SK-N-SH treated with all-trans-retinoic acid at 6 μM for 48 hours (cell line): ENCODE measurements around the gene SCLT1.

ENCODE experiments used
- ATAC-seq: fragments of 200-7000 bp; cut with Tn5 transposase; 3 replicates; pipeline ENCODE4 v1.9.1; 2020; ENCODE audit warnings: mild to moderate bottlenecking, moderate library complexity
- ARNTL ChIP-seq: fragments of 450-650 bp; formaldehyde crosslinking; IDR thresholded peaks from 2 replicates; pipeline ENCODE4 v1.5.0; 2020; ENCODE audit warnings: low read depth, mild to moderate bottlenecking, moderate library complexity, borderline replicate concordance
- BACH2 ChIP-seq: fragments of 250-450 bp; sonication (Bioruptor Pico); IDR thresholded peaks from 2 replicates; pipeline ENCODE4 v1.9.0; 2021; ENCODE audit warnings: mild to moderate bottlenecking, borderline replicate concordance
- CSDC2 ChIP-seq: fragments of 250-450 bp; sonication (Bioruptor Pico); IDR thresholded peaks from 2 replicates; pipeline ENCODE4 v1.5.0; 2020; ENCODE audit warnings: mild to moderate bottlenecking, moderate library complexity
- ESRRG ChIP-seq: fragments of 250-450 bp; sonication (Bioruptor Pico); IDR thresholded peaks from 2 replicates; pipeline ENCODE4 v1.6.1; 2021; ENCODE audit warnings: mild to moderate bottlenecking
- GLIS3 ChIP-seq: fragments of 250-450 bp; sonication (Bioruptor Pico); IDR thresholded peaks from 2 replicates; pipeline ENCODE4 v1.5.0; 2020; ENCODE audit warnings: mild to moderate bottlenecking, moderate library complexity
- ISL1 ChIP-seq: fragments of 250-450 bp; sonication (Bioruptor Pico); IDR thresholded peaks from 2 replicates; pipeline ENCODE4 v2.1.2; 2022; ENCODE audit warnings: mild to moderate bottlenecking, moderate library complexity
- OSR1 ChIP-seq: fragments of 250-450 bp; sonication (Bioruptor Pico); IDR thresholded peaks from 2 replicates; pipeline ENCODE4 v1.8.0; 2022; ENCODE audit warnings: moderate library complexity, mild to moderate bottlenecking, inconsistent platforms
- PPARA ChIP-seq: fragments of 250-450 bp; sonication (Bioruptor Pico); IDR thresholded peaks from 2 replicates; pipeline ENCODE4 v1.5.0; 2020; ENCODE audit warnings: mild to moderate bottlenecking, borderline replicate concordance
- RARB ChIP-seq: fragments of 250-450 bp; sonication (Bioruptor Pico); IDR thresholded peaks from 2 replicates; pipeline ENCODE4 v1.8.0; 2021; ENCODE audit warnings: mild to moderate bottlenecking, moderate library complexity
- TCF4 ChIP-seq: fragments of 250-450 bp; sonication (Bioruptor Pico); IDR thresholded peaks from 2 replicates; pipeline ENCODE4 v1.8.0; 2021; ENCODE audit warnings: mild to moderate bottlenecking, moderate library complexity, borderline replicate concordance
- TOX ChIP-seq: fragments of 250-450 bp; sonication (Bioruptor Pico); IDR thresholded peaks from 2 replicates; pipeline ENCODE4 v1.8.0; 2021; ENCODE audit warnings: mild to moderate bottlenecking, moderate library complexity, borderline replicate concordance
- ZC3H10 ChIP-seq: fragments of 250-450 bp; sonication (Bioruptor Pico); IDR thresholded peaks from 2 replicates; pipeline ENCODE4 v1.5.1; 2021; ENCODE audit warnings: mild to moderate bottlenecking, moderate library complexity
- ZFP3 ChIP-seq: fragments of 250-450 bp; sonication (Bioruptor Pico); IDR thresholded peaks from 2 replicates; pipeline ENCODE4 v1.5.0; 2020; ENCODE audit warnings: mild to moderate bottlenecking, moderate library complexity
- ZNF565 ChIP-seq: fragments of 450-650 bp; formaldehyde crosslinking; conservative IDR thresholded peaks from 2 replicates; pipeline ENCODE4 v1.5.0; 2020; ENCODE audit warnings: low read depth, mild to moderate bottlenecking, moderate library complexity
- ZNF70 ChIP-seq: fragments of 450-650 bp; formaldehyde crosslinking; IDR thresholded peaks from 2 replicates; pipeline ENCODE4 v1.5.0; 2020; ENCODE audit warnings: mild to moderate bottlenecking, moderate library complexity
- ZNF8 ChIP-seq: fragments of 450-650 bp; formaldehyde crosslinking; IDR thresholded peaks from 2 replicates; pipeline ENCODE4 v1.5.0; 2020; ENCODE audit warnings: mild to moderate bottlenecking, moderate library complexity
- TF ChIP-seq, protein P1 (sequence below): fragments of 250-450 bp; sonication (Bioruptor Pico); IDR thresholded peaks from 2 replicates; pipeline ENCODE4 v1.5.1; 2020; ENCODE audit warnings: low read depth, mild to moderate bottlenecking, moderate library complexity
- TF ChIP-seq, protein P2 (sequence below): fragments of 250-450 bp; sonication (Bioruptor Pico); IDR thresholded peaks from 2 replicates; pipeline ENCODE4 v1.8.0; 2020; ENCODE audit warnings: mild to moderate bottlenecking, moderate library complexity, borderline replicate concordance
- TF ChIP-seq, protein P3 (sequence below): fragments of 250-450 bp; sonication (Bioruptor Pico); IDR thresholded peaks from 2 replicates; pipeline ENCODE4 v1.5.0; 2020; ENCODE audit warnings: mild to moderate bottlenecking, moderate library complexity
- TF ChIP-seq, protein P4 (sequence below): fragments of 250-450 bp; sonication (Bioruptor Pico); IDR thresholded peaks from 2 replicates; pipeline ENCODE4 v1.8.0; 2021; ENCODE audit warnings: low read depth, mild to moderate bottlenecking, moderate library complexity, borderline replicate concordance
- TF ChIP-seq, protein P5 (sequence below): fragments of 250-450 bp; sonication (Bioruptor Pico); IDR thresholded peaks from 2 replicates; pipeline ENCODE4 v1.5.1; 2021; ENCODE audit warnings: mild to moderate bottlenecking, moderate library complexity

SCLT1 gene

DNA sequence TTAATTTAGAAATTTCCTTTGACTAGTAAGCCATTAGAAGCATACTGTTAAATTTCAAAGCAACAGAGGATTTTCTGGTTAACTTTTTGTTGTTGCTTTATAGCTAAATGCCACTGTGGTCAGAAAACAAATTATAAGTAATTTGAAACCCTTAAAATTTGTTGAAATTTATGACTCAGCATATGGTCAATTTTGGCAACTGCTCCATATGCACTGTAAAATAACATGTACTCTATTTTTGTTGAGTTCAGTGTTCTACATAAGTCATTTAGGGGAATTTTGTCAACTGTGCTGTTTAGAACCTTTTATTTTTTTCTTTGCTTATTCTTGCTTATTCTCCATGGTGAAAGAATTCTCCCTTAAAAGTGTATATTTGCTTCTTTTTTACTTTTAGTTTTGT lies 28.6 kb downstream of the SCLT1 start:
- ATAC-seq = peak; percentile 44
- TF ChIP-seq, protein P1, sequence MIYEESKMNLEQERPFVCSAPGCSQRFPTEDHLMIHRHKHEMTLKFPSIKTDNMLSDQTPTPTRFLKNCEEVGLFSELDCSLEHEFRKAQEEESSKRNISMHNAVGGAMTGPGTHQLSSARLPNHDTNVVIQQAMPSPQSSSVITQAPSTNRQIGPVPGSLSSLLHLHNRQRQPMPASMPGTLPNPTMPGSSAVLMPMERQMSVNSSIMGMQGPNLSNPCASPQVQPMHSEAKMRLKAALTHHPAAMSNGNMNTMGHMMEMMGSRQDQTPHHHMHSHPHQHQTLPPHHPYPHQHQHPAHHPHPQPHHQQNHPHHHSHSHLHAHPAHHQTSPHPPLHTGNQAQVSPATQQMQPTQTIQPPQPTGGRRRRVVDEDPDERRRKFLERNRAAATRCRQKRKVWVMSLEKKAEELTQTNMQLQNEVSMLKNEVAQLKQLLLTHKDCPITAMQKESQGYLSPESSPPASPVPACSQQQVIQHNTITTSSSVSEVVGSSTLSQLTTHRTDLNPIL = no peak
- no peak for TF ChIP-seq ZFP3 (CRISPR knock-in tag)
- no peak for TF ChIP-seq PPARA
- TF ChIP-seq TCF4 = no peak
- TF ChIP-seq ZNF565 (CRISPR knock-in tag) = no peak
- TF ChIP-seq CSDC2 (CRISPR knock-in tag) = no peak
- TF ChIP-seq, protein P2, sequence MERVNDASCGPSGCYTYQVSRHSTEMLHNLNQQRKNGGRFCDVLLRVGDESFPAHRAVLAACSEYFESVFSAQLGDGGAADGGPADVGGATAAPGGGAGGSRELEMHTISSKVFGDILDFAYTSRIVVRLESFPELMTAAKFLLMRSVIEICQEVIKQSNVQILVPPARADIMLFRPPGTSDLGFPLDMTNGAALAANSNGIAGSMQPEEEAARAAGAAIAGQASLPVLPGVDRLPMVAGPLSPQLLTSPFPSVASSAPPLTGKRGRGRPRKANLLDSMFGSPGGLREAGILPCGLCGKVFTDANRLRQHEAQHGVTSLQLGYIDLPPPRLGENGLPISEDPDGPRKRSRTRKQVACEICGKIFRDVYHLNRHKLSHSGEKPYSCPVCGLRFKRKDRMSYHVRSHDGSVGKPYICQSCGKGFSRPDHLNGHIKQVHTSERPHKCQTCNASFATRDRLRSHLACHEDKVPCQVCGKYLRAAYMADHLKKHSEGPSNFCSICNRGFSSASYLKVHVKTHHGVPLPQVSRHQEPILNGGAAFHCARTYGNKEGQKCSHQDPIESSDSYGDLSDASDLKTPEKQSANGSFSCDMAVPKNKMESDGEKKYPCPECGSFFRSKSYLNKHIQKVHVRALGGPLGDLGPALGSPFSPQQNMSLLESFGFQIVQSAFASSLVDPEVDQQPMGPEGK (CRISPR knock-in tag) = no peak
- TF ChIP-seq, protein P3, sequence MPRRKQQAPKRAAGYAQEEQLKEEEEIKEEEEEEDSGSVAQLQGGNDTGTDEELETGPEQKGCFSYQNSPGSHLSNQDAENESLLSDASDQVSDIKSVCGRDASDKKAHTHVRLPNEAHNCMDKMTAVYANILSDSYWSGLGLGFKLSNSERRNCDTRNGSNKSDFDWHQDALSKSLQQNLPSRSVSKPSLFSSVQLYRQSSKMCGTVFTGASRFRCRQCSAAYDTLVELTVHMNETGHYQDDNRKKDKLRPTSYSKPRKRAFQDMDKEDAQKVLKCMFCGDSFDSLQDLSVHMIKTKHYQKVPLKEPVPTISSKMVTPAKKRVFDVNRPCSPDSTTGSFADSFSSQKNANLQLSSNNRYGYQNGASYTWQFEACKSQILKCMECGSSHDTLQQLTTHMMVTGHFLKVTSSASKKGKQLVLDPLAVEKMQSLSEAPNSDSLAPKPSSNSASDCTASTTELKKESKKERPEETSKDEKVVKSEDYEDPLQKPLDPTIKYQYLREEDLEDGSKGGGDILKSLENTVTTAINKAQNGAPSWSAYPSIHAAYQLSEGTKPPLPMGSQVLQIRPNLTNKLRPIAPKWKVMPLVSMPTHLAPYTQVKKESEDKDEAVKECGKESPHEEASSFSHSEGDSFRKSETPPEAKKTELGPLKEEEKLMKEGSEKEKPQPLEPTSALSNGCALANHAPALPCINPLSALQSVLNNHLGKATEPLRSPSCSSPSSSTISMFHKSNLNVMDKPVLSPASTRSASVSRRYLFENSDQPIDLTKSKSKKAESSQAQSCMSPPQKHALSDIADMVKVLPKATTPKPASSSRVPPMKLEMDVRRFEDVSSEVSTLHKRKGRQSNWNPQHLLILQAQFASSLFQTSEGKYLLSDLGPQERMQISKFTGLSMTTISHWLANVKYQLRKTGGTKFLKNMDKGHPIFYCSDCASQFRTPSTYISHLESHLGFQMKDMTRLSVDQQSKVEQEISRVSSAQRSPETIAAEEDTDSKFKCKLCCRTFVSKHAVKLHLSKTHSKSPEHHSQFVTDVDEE (CRISPR knock-in tag) = no peak
- TF ChIP-seq ISL1 (CRISPR knock-in tag) = no peak
- no peak for TF ChIP-seq ZC3H10 (CRISPR knock-in tag)
- TF ChIP-seq GLIS3 = no peak
- no peak for TF ChIP-seq ZNF70
- no peak for TF ChIP-seq ARNTL (CRISPR knock-in tag)
- no peak for TF ChIP-seq OSR1 (CRISPR knock-in tag)
- TF ChIP-seq, protein P4, sequence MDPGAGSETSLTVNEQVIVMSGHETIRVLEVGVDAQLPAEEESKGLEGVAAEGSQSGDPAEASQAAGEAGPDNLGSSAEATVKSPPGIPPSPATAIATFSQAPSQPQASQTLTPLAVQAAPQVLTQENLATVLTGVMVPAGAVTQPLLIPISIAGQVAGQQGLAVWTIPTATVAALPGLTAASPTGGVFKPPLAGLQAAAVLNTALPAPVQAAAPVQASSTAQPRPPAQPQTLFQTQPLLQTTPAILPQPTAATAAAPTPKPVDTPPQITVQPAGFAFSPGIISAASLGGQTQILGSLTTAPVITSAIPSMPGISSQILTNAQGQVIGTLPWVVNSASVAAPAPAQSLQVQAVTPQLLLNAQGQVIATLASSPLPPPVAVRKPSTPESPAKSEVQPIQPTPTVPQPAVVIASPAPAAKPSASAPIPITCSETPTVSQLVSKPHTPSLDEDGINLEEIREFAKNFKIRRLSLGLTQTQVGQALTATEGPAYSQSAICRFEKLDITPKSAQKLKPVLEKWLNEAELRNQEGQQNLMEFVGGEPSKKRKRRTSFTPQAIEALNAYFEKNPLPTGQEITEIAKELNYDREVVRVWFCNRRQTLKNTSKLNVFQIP (CRISPR knock-in tag) = no peak
- no peak for TF ChIP-seq BACH2 (CRISPR knock-in tag)
- TF ChIP-seq ESRRG (CRISPR knock-in tag) = no peak
- TF ChIP-seq TOX (CRISPR knock-in tag) = no peak
- TF ChIP-seq, protein P5, sequence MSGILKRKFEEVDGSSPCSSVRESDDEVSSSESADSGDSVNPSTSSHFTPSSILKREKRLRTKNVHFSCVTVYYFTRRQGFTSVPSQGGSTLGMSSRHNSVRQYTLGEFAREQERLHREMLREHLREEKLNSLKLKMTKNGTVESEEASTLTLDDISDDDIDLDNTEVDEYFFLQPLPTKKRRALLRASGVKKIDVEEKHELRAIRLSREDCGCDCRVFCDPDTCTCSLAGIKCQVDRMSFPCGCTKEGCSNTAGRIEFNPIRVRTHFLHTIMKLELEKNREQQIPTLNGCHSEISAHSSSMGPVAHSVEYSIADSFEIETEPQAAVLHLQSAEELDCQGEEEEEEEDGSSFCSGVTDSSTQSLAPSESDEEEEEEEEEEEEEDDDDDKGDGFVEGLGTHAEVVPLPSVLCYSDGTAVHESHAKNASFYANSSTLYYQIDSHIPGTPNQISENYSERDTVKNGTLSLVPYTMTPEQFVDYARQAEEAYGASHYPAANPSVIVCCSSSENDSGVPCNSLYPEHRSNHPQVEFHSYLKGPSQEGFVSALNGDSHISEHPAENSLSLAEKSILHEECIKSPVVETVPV = no peak
- no peak for TF ChIP-seq RARB (CRISPR knock-in tag)

DNA sequence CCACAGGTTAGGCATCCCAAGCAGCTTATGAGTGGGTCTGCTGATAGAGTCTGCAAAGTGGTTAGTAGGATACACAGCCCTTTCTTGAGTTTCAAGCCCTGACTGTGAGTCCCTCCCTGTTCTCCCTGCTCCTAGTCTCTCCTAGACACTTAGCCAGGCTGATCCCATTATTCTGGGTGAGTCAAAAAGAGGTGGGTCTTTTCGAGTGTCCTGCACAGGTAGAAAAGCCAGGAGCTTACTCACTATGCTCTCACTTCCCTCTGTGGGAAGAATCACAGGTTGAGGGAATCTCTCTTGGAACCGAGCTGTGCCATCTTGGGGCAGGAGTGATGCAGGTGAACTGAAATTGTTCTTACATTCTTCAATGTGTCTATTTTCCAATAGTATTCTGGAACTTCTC lies 29.7 kb downstream of the SCLT1 start:
- no peak for ATAC-seq

More for the DNA sequence above, 29.7 kb downstream of the SCLT1 start:
- no peak for TF ChIP-seq ARNTL (CRISPR knock-in tag)
- no peak for TF ChIP-seq ESRRG (CRISPR knock-in tag)
- TF ChIP-seq ZNF70 = no peak
- TF ChIP-seq ZC3H10 (CRISPR knock-in tag) = no peak
- TF ChIP-seq, protein P3 (CRISPR knock-in tag) = no peak
- TF ChIP-seq, protein P1 = no peak
- no peak for TF ChIP-seq OSR1 (CRISPR knock-in tag)
- TF ChIP-seq, protein P5 = no peak
- TF ChIP-seq, protein P2 (CRISPR knock-in tag) = no peak
- TF ChIP-seq ZNF565 (CRISPR knock-in tag) = no peak
- no peak for TF ChIP-seq TOX (CRISPR knock-in tag)
- TF ChIP-seq PPARA = no peak
- no peak for TF ChIP-seq CSDC2 (CRISPR knock-in tag)
- no peak for TF ChIP-seq ZNF8 (CRISPR knock-in tag)
- TF ChIP-seq BACH2 (CRISPR knock-in tag) = no peak
